Thoracic aorta (tissue), 2 donors: ENCODE results near the gene CD38. TPM values are rescaled to one million over a fixed set of nuclear protein-coding genes. Genes with fewer than 3 reads are reported as not detected.

Experiments used
- ATAC-seq: fragments of 150-250 bp; one replicate; pipeline ENCODE4 v1.8.0; 2017; ENCODE audit warnings: low read depth; ENCODE audit not compliant: insufficient number of reproducible peaks, low FRiP score
- DNase-seq: peaks from one replicate; pipeline ENCODE4 v3.0.0-alpha.2; 2020; ENCODE audit warnings: low spot score
- H3K27ac ChIP-seq, 2 donors: fragments of 200-600 bp; sonication (generic); 1 replicate in 1 of 2; 2 replicates in 1 of 2; pipeline ENCODE4 v1.5.1; 2016; ENCODE audit warnings: mild to moderate bottlenecking in 2 of 2, moderate library complexity in 2 of 2
- H3K27me3 ChIP-seq: fragments of 200-600 bp; sonication (generic); replicated peaks from 2 replicates; pipeline ENCODE4 v1.6.0; 2016; ENCODE audit warnings: mild to moderate bottlenecking; ENCODE audit not compliant: insufficient read depth
- H3K36me3 ChIP-seq: fragments of 200-600 bp; sonication (generic); one replicate; pipeline ENCODE4 v1.5.1; 2016
- H3K4me1 ChIP-seq, 2 donors: fragments of 200-600 bp; sonication (generic); 1 replicate in 1 of 2; 2 replicates in 1 of 2; pipeline versions ENCODE4 v1.5.1 to v1.6.0; 2016; ENCODE audit warnings: low read depth in 2 of 2, mild to moderate bottlenecking in 1 of 2; ENCODE audit not compliant: control insufficient read depth in 1 of 2
- H3K4me3 ChIP-seq: fragments of 200-600 bp; sonication (generic); 2 replicates; pipeline ENCODE4 v1.5.1; 2016; ENCODE audit warnings: mild to moderate bottlenecking
- H3K9me3 ChIP-seq: fragments of 200-600 bp; sonication (generic); 2 replicates; pipeline ENCODE4 v1.5.1; 2016
- total RNA-seq, 2 donors: library from RNA; depleted of rRNA; stranded (reverse); fragments of >200 nt; gene quantifications; one replicate each; pipeline versions ENCODE4 v1.1.0 to v1.2.3, GENCODE V29; 2016
- TF ChIP-seq, protein P1 (sequence below): fragments of 200-600 bp; sonication (generic); IDR thresholded peaks from one replicate; pipeline ENCODE4 v1.5.1; 2019; ENCODE audit warnings: antibody characterized with exemption

The CD38 gene
- total RNA-seq, 2 donors from 2014 or later = 3.2 to 7.8 TPM

DNA sequence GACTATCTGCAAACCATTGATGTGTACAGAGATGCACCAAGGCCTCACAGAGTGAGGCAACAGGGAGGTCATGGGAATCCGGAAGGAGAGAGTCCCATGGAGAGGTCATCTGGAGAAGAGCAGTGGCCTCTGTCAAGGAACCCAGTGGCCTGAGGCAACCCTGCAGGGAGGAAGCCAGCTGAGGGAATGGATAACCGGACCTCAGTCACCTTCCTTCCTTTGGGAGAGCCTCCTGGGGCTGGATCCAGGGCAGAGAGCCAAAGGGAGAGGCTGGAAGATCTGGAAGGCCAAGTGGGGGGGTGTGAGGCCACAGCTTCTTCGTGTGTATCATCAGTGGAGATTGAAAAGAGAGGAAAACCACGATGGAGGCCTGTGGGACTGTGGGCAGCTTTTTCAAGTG lies 24.3 kb upstream of the CD38 start:
- TF ChIP-seq, protein P1, sequence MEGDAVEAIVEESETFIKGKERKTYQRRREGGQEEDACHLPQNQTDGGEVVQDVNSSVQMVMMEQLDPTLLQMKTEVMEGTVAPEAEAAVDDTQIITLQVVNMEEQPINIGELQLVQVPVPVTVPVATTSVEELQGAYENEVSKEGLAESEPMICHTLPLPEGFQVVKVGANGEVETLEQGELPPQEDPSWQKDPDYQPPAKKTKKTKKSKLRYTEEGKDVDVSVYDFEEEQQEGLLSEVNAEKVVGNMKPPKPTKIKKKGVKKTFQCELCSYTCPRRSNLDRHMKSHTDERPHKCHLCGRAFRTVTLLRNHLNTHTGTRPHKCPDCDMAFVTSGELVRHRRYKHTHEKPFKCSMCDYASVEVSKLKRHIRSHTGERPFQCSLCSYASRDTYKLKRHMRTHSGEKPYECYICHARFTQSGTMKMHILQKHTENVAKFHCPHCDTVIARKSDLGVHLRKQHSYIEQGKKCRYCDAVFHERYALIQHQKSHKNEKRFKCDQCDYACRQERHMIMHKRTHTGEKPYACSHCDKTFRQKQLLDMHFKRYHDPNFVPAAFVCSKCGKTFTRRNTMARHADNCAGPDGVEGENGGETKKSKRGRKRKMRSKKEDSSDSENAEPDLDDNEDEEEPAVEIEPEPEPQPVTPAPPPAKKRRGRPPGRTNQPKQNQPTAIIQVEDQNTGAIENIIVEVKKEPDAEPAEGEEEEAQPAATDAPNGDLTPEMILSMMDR = no peak
- no peak overlapping the region for H3K27ac ChIP-seq
- no peaks in the 10 kb centered on the region for H3K4me1 ChIP-seq
- no peak overlapping the region for H3K4me3 ChIP-seq
- DNase-seq (no peak), ATAC-seq (no peak)
- H3K27me3 ChIP-seq = no peaks in the 10 kb centered on the region
- no peaks in the 10 kb centered on the region for H3K36me3 ChIP-seq
- no peaks in the 10 kb centered on the region for H3K9me3 ChIP-seq

DNA sequence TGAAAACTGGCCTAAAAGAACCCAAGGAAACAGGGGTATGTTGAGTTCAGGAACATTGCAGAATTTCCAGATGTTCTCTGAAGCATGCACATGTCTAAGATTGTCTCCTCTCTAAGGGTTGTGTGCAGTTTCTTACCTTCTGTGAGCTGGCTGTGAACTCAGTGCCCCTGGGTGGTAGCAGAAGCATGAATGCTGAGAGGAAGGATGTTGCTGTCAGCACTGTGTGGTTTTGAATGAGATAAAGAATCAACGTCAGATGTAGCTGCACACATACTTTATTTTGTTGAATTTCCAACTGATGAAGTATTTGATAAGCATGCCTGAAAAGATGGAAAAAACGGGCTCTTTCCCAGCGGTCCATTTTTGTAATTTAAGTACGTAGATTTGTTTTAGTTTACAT lies 23.8 kb upstream of the CD38 start:
- DNase-seq (no peak), ATAC-seq (no peak)
- TF ChIP-seq, protein P1 = no peak
- Histone ChIP-seq H3K9me3 (no peaks in the 10 kb centered on the region), H3K4me3 (no peak overlapping the region), H3K27ac (no peak overlapping the region), H3K27me3 (no peaks in the 10 kb centered on the region), H3K4me1 (no peaks in the 10 kb centered on the region), H3K36me3 (no peaks in the 10 kb centered on the region)

GRCh38 chr4:15755321-15756155 lies 22.6 kb upstream of the CD38 start:
- Histone ChIP-seq H3K4me3 (no peak overlapping the region), H3K27me3 (no peaks in the 10 kb centered on the region), H3K4me1 (no peaks in the 10 kb centered on the region), H3K9me3 (no peaks in the 10 kb centered on the region), H3K27ac (no peak overlapping the region), H3K36me3 (no peaks in the 10 kb centered on the region)
- DNase-seq = no peak
- ATAC-seq = no peak
- TF ChIP-seq, protein P1 = no peak

- Histone ChIP-seq H3K4me3 (no peak overlapping the region), H3K4me1 (no peaks in the 10 kb centered on the region), H3K27ac (no peak overlapping the region), H3K36me3 (no peaks in the 10 kb centered on the region), H3K9me3 (no peaks in the 10 kb centered on the region), H3K27me3 (no peaks in the 10 kb centered on the region)
- TF ChIP-seq, protein P1 = no peak
- ATAC-seq (no peak), DNase-seq (no peak)
These were observed 21.7 kb upstream of the CD38 start for GRCh38 chr4:15756361-15756861.

DNA sequence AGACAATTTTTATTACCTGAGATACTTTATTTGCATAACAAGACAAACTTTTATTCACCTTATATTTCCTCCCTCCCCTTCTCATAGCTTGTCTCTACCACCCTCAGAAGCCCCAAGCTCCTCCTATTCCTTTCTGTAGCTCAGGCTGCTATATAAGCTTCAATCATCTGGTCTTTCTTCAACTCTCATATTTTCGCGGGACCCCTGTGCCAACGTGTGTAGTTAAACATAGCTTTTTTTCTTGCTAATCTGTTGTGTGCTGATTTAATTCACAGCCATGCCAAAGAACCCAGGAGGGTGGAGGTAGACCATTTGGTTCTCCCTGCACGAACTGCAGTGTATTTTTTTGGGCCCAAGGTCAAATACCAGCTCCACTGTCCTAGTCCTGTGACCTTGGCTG lies 21.1 kb upstream of the CD38 start:
- no peaks in the 10 kb centered on the region for H3K9me3 ChIP-seq
- no peak for ATAC-seq
- H3K27ac ChIP-seq = no peak overlapping the region
- TF ChIP-seq, protein P1 = no peak
- no peak overlapping the region for H3K4me3 ChIP-seq
- H3K4me1 ChIP-seq = no peaks in the 10 kb centered on the region
- no peaks in the 10 kb centered on the region for H3K36me3 ChIP-seq
- no peaks in the 10 kb centered on the region for H3K27me3 ChIP-seq
- DNase-seq = no peak
